HL-60 (cell line): ENCODE data around the gene C1orf226.

ENCODE experiments used
- POLR2AphosphoS5 ChIP-seq: IDR thresholded peaks from 2 replicates; pipeline ENCODE4 v1.6.1; 2012; ENCODE audit warnings: low read depth
- TF ChIP-seq, protein P1 (sequence below): IDR thresholded peaks from one replicate; pipeline ENCODE4 v1.5.1; 2011; ENCODE audit warnings: low read length, control low read depth, inconsistent platforms; ENCODE audit not compliant: insufficient read depth
- TF ChIP-seq, protein P2 (sequence below): IDR thresholded peaks from 2 replicates; pipeline ENCODE4 v1.6.1; 2012; ENCODE audit warnings: low read depth; ENCODE audit not compliant: insufficient replicate concordance

DNA sequence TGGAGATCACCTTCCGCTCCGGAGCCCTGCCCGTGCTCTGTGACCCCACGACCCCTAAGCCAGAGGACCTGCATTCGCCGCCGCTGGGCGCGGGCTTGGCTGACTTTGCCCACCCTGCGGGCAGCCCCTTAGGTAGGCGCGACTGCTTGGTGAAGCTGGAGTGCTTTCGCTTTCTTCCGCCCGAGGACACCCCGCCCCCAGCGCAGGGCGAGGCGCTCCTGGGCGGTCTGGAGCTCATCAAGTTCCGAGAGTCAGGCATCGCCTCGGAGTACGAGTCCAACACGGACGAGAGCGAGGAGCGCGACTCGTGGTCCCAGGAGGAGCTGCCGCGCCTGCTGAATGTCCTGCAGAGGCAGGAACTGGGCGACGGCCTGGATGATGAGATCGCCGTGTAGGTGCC is 14.5 kb upstream of the C1orf226 start:
- TF ChIP-seq, protein P1, sequence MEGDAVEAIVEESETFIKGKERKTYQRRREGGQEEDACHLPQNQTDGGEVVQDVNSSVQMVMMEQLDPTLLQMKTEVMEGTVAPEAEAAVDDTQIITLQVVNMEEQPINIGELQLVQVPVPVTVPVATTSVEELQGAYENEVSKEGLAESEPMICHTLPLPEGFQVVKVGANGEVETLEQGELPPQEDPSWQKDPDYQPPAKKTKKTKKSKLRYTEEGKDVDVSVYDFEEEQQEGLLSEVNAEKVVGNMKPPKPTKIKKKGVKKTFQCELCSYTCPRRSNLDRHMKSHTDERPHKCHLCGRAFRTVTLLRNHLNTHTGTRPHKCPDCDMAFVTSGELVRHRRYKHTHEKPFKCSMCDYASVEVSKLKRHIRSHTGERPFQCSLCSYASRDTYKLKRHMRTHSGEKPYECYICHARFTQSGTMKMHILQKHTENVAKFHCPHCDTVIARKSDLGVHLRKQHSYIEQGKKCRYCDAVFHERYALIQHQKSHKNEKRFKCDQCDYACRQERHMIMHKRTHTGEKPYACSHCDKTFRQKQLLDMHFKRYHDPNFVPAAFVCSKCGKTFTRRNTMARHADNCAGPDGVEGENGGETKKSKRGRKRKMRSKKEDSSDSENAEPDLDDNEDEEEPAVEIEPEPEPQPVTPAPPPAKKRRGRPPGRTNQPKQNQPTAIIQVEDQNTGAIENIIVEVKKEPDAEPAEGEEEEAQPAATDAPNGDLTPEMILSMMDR, result no peak
- TF ChIP-seq, protein P2, sequence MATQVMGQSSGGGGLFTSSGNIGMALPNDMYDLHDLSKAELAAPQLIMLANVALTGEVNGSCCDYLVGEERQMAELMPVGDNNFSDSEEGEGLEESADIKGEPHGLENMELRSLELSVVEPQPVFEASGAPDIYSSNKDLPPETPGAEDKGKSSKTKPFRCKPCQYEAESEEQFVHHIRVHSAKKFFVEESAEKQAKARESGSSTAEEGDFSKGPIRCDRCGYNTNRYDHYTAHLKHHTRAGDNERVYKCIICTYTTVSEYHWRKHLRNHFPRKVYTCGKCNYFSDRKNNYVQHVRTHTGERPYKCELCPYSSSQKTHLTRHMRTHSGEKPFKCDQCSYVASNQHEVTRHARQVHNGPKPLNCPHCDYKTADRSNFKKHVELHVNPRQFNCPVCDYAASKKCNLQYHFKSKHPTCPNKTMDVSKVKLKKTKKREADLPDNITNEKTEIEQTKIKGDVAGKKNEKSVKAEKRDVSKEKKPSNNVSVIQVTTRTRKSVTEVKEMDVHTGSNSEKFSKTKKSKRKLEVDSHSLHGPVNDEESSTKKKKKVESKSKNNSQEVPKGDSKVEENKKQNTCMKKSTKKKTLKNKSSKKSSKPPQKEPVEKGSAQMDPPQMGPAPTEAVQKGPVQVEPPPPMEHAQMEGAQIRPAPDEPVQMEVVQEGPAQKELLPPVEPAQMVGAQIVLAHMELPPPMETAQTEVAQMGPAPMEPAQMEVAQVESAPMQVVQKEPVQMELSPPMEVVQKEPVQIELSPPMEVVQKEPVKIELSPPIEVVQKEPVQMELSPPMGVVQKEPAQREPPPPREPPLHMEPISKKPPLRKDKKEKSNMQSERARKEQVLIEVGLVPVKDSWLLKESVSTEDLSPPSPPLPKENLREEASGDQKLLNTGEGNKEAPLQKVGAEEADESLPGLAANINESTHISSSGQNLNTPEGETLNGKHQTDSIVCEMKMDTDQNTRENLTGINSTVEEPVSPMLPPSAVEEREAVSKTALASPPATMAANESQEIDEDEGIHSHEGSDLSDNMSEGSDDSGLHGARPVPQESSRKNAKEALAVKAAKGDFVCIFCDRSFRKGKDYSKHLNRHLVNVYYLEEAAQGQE, result no peak
- no peak for TF ChIP-seq POLR2AphosphoS5
